ACHN (cell line): ENCODE data around the gene SMARCD1.
"Not testable (repeated sequence)": the region's sequence is repeated elsewhere in the genome, so short reads cannot be mapped to it uniquely, and the experiment has no call there.

Source experiments
- DNase-seq: peaks from one replicate; pipeline ENCODE4 v3.0.0-alpha.2; 2015
- in situ Hi-C: cut with HindIII; loops from 2 replicates; pipeline ENCODE4 v1.10.0; 2017; ENCODE audit warnings: low sequenced_read_pairs, low pct_ligation_motif_present, low pct_unique_long_range_greater_than_20kb

Gene SMARCD1

DNA sequence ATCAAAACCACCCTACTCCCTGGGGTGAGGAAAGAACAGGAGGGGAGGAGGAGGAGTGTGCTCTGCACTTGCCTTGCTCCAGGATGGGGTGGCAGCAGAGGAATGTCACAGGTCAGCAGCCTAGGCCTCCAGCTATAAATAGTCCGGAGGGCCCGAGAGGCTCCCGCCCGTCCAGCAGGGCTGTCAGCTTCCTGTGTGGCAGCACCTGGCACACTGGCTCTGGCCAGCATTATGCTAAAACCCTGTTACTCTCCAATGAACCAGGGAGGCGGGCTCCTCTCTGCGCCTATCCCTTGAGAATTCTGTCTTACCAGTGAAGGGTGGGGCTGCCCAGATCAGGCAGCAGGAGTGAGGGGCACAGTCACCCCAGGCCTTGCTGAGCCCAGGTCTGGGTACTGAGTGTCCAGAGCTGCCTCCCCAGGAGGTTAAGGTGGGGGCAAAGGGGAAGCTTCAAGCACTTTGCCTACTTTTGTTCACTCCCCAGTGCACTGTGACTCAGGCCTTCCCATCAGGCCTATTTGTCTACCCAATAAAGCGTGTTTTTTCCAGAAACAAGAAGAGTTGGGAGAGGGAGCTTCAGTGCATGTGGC is 25.7 kb downstream of the SMARCD1 start:
- peak; percentile 96 for DNase-seq
- in situ Hi-C loops = no loop called here

DNA sequence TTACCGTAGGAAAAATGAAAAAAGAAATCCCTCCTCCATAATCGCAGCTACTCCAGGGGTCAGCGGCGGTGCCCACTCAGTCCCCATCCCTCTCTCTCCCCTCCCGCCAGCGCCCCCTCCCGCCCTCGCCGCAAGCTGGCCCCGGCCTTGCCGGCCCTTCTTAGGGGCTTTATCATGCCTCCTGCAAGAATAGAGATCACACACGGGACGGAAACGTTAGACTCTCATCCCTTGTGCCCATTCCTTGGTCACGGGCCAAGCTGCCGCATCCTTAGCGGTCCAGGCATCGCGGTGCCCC is 26.2 kb downstream of the SMARCD1 start:
- DNase-seq = no peak
- in situ Hi-C loops = no loop called here

DNA sequence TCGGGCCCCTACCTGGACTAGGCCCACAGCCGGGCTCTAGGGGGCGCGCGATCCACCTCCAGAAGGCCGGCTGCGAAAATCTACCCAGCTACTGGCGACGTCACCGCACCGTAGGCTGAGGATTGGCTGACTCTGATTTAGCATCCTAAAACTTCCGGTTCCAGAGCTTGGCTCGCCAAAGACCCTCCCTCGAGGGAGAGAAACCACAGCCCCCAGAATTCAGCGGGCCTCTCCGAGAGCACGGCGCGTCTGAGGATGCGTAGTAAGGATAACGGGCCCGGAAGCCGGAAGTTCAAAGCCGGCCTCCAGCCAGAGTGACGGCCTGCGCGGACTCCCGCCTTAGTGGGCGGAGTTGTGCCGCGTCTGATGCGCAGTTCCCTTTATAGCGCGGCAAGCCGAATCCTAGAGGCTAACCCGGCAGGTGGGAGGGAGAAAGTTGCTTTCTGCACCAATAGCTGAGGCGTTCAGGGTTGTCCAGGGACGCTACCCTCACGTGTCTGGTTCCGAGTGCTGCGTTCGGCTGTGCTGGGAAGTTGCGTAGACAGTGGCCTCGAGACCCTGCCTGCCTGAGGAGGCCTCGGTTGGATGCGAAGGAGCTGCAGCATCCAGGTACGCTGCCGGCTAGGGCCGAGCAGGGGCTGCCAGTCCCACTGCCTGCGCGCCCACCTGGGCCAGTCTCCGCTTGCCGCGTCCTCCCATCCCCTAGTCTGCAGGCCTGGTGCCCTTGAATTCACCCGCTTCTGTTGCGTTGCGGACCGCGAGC is 26.7 kb downstream of the SMARCD1 start, which contains the start of gene COX14:
COX14 (plus strand) TSS at position 544 of the 763 bp plus-strand sequence. CDS start 7,808 bp downstream, outside the sequence.
- peak; percentile 100 for DNase-seq
- in situ Hi-C loops = no loop called here

DNA sequence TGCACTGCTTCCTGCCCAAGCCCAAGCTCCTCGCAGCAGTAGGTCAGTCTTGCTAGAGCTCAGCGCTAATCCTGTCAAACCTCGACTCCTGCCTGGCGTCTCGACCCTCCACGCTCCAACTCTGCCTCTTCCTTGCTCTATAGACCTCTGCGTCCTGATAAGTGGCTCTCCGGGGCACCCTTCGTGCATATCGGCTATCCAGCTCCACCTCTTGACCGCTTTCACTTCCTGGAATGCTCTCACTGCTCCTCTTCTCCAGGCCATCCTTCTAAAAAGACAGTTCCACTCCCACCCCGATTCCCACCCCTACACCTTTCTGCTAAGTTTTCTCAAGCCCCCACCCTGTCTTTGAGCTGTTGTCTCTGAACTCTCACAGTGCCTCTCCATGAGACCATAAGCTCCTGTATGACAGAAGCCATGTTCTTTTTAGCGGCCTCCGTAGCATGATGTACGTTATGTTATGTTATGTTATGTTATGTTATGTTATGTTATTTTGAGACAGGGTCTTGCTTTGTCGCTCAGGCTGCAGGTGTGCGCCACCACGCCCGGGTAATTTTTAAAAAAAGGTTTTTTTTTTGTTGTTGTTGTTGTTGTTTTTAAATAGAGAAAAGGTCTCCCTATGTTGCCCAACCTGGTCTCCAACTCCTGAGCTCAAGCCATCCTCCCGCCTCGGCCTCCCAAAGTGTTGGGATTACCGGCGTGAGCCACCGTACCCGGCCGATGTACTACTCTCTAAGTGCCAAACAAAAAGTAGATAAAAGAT is 27.5 kb downstream of the SMARCD1 start:
- peak; percentile 76 for DNase-seq
- in situ Hi-C loops = no loop called here

DNA sequence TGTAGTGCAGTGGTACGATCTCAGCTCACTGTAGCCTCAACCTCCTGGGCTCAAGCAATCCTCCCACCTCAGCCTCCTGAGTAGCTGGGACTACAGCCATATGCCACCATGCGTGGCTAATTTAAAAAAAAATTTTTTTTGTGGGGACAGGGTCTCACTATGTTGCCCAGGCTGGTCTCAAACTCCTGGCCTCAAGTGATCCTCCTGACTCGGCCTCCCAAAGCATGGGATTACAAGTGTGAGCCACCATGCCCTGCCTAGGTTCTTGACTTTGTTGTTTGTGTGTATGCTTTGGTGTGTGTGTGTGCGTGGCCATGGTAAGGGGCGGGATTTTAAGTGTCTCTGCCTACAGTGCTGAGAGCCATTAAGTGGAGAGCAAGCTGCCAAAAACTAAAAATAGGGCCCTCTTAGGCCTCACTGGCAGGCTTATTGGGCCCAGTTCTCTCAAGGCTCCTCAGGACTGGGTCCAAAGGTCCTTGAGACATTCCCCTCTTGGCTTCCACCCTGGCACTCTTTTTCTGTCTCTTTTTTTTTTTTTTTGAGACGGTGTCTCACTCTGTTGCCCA is 32.0 kb downstream of the SMARCD1 start:
- DNase-seq = no peak
- in situ Hi-C loops = no loop called here

DNA sequence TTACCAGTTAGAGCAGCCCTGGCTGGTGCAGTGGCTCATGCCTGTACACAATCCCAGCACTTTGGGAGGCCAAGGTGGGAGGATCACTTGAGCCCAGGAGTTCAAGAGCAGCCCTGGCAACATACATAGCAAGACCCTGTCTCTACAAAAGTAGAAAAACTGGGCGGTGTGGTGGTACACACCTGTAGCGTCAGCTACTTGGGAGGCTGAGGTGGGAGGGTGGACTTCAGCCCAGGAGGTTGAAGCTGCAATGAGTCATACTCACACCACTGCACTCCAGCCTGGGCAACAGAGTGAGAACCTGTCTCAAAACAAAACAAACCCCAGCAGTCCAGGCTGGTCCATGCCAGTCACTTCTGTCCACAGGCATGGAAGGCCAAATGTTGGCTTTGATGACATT is 34.2 kb downstream of the SMARCD1 start:
- DNase-seq = no peak
- in situ Hi-C loops = no loop called here

DNA sequence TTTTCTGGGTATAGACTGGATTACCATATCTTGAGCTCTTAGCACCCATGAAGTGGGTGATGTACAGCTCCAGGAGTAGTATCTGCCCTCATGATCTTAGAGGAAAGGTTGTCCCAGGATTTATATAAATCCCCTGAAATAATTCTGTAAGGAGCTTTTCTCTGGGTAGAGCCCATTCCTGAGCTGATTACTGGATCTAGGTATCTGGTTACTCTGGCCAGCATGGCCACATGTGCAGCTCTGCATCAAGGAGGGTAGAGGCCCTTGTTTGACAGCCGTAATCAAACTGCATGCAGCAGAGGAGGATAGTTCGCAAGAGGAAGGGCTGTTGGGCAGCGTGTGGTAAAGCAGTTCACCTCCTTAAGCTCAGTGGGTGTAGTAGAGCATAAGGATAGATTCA is 35.4 kb downstream of the SMARCD1 start:
- in situ Hi-C loops = no loop called here
- DNase-seq = no peak

DNA sequence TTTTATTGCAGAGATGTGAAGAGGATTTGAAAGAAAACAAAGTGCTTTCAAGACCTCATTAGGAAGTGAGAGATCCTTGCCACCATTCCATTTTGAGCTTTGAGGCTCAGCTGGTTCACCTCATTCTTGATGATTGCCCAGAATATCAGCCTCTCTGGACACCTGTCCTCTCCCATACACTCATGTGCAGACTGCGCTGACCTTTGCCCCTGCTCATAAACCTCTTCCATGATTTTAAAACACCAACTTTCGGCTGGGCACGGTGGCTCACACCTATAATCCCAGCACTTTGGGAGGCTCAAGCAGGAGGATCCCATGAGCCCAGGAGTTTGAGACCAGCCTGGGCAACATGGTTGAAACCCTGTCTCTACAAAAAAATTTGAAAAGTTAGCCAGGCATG is 35.8 kb downstream of the SMARCD1 start:
- no peak for DNase-seq
- in situ Hi-C loops = no loop called here

DNA sequence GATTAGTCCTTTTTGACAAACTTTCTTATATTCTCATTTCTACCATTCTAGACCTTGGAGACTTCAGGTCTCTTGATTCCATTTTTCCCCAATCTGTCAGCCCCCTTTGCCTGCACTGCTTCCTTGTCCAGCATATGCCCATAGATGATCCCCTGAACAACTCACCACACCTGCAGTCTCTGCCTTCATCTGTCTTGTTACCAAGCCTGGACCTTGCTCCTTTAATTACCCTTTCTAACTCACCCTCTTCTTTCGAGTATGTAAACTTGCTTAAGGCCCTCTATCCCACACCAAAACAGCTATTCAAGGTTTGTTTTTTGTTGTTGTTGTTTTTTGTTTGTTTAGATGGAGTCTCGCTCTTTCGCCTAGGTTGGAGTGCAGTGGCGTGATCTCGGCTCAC is 36.5 kb downstream of the SMARCD1 start:
- in situ Hi-C loops = no loop called here
- DNase-seq = no peak

DNA sequence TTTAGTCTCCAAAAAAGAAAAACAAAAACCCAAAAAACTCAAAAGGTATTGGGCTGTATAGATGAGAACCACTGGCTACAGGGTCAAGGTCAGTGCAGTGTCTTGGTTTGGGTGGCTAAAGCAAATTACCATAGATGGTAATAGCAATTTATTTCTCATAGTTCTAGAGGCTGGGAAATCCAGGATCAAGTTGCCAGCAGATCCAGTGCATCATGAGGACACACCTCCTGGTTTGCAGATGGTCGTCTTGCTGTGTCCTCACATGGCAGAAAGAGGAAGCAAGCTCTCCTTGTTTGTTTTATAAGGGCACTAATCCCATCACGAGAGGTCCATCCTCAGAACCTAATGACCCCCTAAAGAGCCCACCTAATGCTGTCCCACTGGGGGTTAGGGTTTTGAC is 38.1 kb downstream of the SMARCD1 start:
- DNase-seq = no peak
- in situ Hi-C loops = no loop called here

DNA sequence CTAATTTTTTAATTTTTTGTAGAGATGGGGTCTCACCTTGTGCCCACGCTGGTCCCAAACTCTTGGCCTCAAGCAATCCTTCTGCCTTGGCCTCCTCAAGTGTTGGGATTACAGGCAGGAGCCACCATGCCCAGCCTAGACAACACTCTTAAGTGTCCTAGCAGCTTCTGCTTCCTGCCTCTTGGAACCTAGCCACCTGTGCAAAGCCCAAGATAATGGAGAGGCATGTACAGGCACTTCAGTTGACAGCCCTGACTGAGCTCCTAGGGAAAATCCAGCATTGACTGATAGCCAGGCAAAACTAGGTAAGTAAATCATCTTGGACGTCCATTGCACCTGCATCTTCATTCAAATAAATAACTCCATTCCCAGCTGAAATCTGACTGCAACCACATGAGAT is 42.4 kb downstream of the SMARCD1 start:
- in situ Hi-C loops = no loop called here
- no peak for DNase-seq

DNA sequence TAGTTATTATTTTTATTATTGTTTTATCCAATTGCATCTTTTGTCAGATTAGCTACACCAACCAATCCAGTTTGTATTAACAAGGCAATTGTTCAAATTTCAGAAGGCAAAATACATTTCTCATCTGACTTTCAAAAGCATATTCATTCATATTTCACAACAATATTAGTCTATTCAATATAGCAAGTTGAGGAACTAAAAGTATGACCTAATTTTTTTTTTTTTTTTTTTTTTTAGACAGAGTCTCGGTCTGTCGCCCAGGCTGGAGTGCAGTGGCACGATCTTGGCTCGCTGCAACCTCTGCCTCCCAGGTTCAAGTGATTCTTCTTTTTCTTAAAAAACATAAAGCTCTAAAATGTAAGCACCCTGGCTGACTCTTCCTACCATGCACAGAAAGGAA is 44.1 kb downstream of the SMARCD1 start:
- DNase-seq = no peak
- in situ Hi-C loops = no loop called here

DNA sequence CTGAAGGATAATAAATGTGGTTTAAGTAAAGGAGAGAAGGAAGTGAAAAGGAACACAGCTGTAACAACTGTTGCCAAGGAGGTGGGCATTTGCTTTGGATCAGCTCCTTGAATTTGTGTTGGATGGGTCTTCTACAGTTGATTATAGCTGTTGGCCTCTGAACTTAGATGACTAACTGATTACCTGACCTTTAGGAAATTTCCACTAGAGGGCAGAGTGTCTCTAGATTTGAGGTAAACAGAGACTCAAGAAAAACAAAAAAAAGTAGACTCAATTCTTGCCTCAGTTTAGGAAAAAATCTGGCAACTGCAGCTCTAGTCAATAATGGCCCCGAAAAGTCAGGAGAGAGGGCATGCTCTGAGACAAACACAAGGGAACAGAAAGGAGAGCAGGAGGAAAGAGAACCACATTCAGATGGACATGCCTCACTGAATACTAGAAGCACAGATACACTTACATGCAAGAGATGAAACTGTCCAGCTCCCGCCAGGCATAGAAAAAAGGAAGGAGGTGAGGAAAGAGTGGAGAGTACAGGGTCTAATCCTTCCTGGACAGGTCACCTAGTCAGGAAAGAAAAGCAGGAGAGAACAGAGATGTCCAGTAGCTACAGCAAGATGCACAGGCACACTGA is 47.5 kb downstream of the SMARCD1 start:
- peak; percentile 52 for DNase-seq
- in situ Hi-C loops = no loop called here

DNA sequence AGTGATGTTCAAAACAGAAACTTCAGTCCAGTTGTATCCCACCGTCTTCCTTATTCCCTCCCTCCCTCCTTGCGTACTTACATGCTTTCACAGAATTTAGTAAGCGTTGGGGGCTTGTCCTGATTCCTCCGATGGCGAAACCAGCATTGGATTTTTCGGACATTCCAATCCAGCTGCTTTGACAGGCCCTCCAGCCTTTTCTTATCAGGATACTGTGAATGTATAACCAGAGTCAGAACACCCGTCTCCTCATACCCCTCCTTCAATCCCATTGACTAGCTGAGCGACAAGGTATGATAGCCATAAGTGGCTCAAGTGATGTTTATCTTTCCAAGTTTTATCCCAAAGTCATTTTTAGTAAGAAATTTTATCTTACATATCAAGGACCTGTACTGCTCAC is 57.9 kb downstream of the SMARCD1 start:
- in situ Hi-C loops = no loop called here

DNA sequence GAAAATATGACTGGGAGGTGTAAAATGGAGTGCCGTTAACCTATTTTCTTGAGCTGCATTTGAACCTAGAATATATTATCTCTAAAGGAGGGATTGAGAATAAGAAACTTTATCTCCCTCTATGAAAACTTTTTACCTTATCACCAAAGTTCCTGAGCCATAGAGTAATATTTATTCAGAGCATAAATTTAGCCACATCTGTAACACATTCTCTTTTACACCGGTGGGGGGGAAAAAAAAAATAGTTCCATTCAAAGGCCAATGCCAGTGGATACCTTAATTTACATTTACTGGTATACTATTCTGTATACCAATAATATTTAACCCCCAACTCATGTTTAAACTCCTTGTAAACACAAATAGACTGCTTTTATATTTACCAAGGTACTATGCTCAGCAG is 60.3 kb downstream of the SMARCD1 start:
- in situ Hi-C loops = no loop called here
- DNase-seq = no peak

More for the DNA sequence above, 57.9 kb downstream of the SMARCD1 start:
- DNase-seq = no peak

DNA sequence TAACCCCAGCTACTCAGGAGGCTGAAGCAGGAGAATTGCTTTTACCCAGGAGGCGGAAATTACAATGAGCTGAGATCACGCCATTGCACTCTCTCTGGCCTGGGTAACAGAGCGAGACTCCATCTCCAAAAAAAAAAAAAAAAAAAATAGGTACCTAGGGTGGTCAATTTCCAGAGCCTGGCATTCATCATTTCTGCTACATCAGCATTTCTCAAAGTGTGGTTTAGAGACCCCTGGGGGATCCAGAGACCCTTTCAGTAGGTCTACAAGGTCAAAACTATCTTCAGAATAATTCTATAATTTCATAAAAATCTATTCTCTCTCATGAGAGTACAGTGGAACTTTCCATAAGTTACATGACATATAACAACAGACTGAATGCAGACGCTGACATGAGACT is 62.1 kb downstream of the SMARCD1 start:
- no peak for DNase-seq
- in situ Hi-C loops = no loop called here

DNA sequence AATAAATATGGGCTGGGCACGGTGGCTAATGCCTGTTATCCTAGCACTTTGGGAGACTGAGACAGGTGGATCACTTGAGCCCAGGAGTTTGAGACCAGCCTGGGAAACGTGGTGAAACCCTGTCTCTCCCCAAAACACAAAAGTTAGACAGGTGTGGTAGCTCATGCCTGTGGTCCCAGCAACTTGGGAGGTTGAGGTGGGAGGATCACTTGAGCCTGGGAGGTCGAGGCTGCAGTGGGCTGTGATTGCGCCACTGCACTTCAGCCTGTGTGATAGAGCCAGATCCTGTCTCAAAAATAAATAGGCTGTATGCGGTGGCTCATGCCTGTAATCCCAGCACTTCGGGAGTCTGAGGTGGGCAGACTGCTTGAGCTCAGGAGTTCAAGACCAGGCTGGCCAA is 62.9 kb downstream of the SMARCD1 start:
- in situ Hi-C loops, DNase-seq: not testable (repeated sequence)

DNA sequence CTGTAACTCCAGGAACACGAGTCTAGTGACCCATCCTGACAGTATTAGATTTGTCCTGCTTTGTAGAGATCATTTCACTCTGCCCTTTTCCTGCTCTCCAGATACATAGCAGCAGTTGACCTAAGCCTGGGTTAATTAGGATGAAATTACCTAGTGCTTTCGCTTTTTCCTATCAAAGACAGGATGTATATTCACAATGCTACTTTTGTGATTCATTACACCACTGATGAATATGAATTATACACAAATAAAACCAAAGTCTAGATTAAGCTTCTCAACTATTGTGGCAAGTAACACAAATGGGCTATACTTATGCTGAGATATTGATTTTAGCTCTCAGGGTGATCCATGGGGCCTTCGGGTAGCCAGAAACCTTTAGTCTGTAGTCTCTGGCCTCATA is 64.2 kb downstream of the SMARCD1 start:
- no peak for DNase-seq
- in situ Hi-C loops = no loop called here
